HG02678 (cell line): Measurements from ENCODE around the gene FAM107B.

Source experiments
- ATAC-seq: cut with Tn5 transposase; IDR thresholded peaks from one replicate; pipeline ENCODE4 v1.9.1; 2021; ENCODE audit warnings: mild to moderate bottlenecking, moderate library complexity; ENCODE audit not compliant: unreplicated experiment

Gene FAM107B

DNA sequence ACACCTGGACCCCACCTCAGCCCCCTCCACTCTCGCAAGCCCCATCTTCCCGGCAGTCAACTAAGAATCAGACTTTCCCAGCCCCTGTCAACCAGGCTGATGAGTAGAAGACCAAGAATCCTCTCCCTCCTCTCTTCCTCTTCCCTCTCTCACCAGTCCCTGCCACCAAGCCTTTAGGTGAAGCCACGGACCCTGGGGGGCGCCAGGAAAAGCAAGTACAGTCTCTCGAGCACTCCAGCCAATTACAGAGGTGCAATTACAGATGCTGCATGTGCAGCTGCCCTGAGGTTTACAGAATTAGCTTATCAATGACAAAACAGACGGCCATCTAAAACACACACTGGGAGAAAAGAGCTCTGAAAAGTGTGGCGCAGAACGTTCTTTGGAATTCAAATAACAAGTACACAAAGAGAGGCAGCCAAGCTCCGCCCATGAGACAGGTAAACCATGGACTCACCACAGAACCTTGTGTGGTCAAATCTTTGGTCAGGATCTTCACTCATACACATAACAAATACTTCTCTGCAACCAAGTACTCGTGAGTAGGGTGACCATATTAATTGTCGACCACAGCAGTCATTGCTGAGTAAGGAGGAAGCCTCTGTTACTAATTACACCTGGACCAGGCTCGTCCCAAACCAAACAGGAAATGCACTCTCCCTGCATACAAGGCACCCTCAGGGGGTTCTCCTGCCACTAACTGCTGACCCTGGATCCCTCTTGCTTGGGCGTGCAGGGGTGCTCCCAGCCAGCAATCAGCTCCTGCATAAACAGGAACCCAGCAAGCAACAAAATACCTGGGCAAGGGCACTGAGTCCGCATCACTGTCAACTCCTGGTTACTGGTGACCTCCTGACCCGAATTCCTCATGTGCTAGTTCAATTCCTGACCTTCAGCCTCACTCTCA is 189.2 kb downstream of the FAM107B start:
- no peak for ATAC-seq

GRCh38 chr10:14584661-14585060 is 190.0 kb downstream of the FAM107B start:
- ATAC-seq: no peak

GRCh38 chr10:14583967-14584366 is 190.7 kb downstream of the FAM107B start:
- no peak for ATAC-seq

DNA sequence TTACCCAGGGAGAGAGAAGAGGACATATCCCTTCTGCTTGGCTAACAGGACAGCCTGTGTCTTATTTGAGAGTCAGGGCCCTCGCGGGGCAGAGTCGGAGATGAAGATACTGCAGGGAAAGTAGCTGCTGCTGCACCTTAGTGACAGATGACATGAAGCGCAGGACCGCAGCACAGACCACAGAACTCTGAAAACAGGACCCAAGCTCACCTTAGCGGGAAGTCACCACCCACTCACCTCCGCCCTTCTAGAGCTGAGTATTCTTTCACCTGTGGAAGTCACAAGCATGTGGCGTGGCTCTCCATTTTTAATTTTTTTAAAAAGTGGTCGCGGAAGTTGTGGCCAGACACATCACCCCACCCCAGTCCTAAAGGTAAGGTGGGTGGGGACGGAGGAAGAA is 191.4 kb downstream of the FAM107B start:
- peak; percentile 45 for ATAC-seq

DNA sequence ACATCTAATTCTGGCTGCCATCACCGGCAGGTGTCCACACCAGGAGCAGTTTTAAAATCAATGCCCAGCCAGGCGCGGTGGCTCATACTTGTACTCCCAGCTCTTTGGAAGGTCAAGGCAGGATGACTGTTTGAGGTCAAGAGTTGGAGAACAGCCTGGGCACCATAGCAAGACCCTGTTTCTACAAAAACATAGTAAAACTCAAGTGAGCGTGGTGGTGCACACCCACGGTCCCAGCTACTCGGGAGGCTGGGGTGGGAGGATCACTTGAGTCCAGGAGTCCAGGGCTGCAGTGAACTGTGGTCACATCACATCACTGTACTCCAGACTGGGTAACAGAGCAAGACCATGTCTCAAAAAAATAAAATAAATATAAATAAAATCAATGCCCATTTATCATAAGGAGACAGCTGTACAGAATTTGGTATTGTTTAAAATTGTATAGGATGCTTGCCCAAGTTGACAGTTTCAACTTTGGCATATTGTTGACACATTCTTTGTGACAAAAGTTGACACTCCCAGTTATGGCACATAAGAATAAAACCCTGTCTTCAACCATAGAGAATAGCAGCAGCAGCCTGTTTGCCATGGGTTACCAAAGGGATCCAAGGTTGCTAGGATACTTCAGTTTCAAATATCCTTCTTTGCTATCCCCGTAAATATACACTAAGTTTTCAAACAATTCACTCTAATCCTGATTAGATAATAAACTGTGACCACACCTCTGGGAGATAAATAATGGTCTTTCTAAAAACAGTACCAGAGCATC is 193.0 kb downstream of the FAM107B start:
- no peak for ATAC-seq

GRCh38 chr10:14580671-14581332 is 193.9 kb downstream of the FAM107B start:
- no peak for ATAC-seq

- no peak for ATAC-seq
These were observed 195.3 kb downstream of the FAM107B start for GRCh38 chr10:14579405-14579804.

DNA sequence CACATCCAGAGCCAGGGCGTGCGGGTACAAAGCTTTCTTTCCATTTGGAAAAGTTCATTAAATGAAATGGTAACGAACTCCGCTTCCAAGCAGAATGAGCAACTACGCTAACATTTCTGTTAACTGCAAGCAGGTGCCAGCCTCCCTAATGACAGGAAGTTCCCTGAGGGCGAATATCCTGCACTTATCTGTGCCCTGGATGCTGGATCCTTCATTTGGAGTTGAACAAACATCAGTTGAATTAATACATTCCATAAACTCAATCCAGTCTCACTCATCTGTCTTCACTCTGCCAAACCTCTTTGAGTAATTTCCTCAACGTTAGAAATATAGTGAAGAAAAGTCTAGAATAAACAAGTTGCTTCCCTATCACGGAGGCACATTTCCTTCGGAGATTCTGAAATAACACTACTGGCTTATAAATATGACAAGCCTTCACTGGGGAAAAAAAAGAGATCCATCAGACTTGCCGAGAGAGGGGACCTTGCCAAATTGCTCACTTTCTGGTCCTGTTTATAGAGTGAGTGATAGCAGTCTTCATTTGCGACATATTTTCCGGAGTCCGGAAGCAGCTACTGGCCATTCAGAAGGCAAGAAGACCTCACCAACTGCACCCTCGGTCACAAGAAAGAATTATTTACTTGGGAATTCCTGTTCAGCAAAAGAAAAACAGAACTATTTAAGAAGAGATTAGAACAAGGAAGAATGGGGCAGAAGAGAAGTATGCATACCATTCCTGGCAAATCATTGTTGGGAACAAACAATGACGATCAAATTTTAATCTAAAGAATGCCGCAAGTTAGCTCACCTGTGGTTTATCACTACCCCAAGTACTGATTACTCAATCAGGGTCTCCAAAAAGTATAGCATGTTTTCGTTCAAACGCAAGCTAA is 196.4 kb downstream of the FAM107B start:
- no peak for ATAC-seq

GRCh38 chr10:14574885-14575284 is 199.8 kb downstream of the FAM107B start:
- ATAC-seq: no peak

- ATAC-seq: no peak
These were observed 200.4 kb downstream of the FAM107B start for GRCh38 chr10:14574291-14574690.

DNA sequence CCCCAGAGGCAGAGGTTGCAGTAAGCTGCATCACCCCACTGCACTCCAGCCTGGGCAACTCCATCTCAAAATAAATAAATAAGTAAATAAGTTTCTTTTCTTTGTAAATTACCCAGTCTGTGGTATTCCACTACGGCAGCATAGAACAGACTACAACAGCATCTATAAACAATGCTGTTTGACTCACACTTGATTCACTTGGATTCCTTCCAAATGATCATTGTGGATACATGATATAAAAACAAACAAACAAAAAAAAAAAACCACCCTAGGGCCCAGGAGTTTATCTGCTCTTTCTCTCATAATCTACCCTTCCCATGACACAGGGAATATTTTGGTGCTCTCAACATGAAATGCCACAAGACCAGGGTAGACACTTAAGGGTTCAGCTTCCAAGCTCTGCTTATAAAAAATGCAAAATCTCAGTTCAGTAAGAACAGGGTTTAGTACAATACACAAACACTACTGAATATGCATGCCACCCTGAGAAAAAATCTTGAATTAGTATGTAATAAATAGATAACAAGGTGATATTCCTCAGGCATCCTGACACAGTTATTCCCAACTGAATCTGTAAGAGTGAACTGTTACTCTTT is 200.9 kb downstream of the FAM107B start:
- no peak for ATAC-seq

GRCh38 chr10:14572811-14573210 is 201.9 kb downstream of the FAM107B start:
- ATAC-seq: no peak

- ATAC-seq: peak; percentile 74
These were observed 202.7 kb downstream of the FAM107B start for GRCh38 chr10:14571866-14572507.

GRCh38 chr10:14570800-14571199 is 203.9 kb downstream of the FAM107B start:
- no peak for ATAC-seq

- no peak for ATAC-seq
These were observed 205.2 kb downstream of the FAM107B start for GRCh38 chr10:14569274-14570060.

GRCh38 chr10:14567421-14567820 is 207.3 kb downstream of the FAM107B start:
- no peak for ATAC-seq

GRCh38 chr10:14566498-14566897 is 208.2 kb downstream of the FAM107B start:
- ATAC-seq: no peak

DNA sequence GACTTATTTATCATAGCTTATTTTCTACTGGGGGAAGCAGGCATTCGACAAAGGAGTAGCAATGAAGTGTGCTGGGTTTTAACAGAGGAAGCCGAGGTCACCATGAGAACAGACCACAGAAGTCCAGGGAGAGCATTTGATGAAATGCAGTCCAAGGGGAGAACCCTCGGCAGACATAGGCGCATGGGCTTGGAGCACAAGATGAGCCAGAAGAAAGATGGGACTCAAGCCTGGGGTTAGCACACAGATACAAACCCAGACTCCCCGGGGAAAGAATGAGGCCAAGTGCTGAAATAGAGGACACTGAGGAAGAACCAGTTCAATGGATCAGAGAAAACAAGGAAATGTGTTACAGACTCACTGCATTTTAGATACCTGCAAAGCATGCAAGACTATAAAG is 209.5 kb downstream of the FAM107B start:
- no peak for ATAC-seq

- ATAC-seq: no peak
These were observed 210.4 kb downstream of the FAM107B start for GRCh38 chr10:14564268-14564744.
